MCF 10A (cell line): ENCODE data around the gene ARHGEF4. TPM values are rescaled to one million over a fixed set of nuclear protein-coding genes. Genes with fewer than 3 reads are reported as not detected.

ENCODE experiments used
- BruUV-seq: library from RNA; stranded (reverse); fragments of 400-500 nt; replicated peaks from 2 replicates; lab custom pipeline; 2021; lab: Mats Ljungman, UMichigan
- CTCF ChIA-PET: fragments of 300-600 bp; sonication (Branson Sonifier 250); formaldehyde crosslinking; extraction: SDS; loops from one replicate; lab custom pipeline; 2021; ENCODE audit warnings: antibody characterized with exemption, inconsistent platforms; lab: Yijun Ruan, JAX
- POLR2A ChIA-PET: fragments of 300-600, 350-650 bp; sonication (Branson Sonifier 250); formaldehyde crosslinking; extraction: SDS; loops from one replicate; lab custom pipeline; 2020; ENCODE audit warnings: antibody characterized with exemption, inconsistent platforms; lab: Yijun Ruan, JAX
- DNase-seq: peaks from one replicate; pipeline ENCODE4 v3.0.0-alpha.2; 2018; ENCODE audit not compliant: unreplicated experiment
- H3K27ac Mint-ChIP-seq: one replicate; pipeline ENCODE4 v1.8.0; 2022; ENCODE audit warnings: mild to moderate bottlenecking, low read depth, mixed read lengths; ENCODE audit not compliant: unreplicated experiment
- H3K27me3 Mint-ChIP-seq: one replicate; pipeline ENCODE4 v1.8.0; 2022; ENCODE audit warnings: mixed read lengths; ENCODE audit not compliant: insufficient read depth, unreplicated experiment
- H3K36me3 Mint-ChIP-seq: one replicate; pipeline ENCODE4 v1.8.0; 2022; ENCODE audit warnings: mild to moderate bottlenecking, moderate library complexity, mixed read lengths; ENCODE audit not compliant: insufficient read depth, unreplicated experiment
- H3K4me1 Mint-ChIP-seq: one replicate; pipeline ENCODE4 v1.8.0; 2022; ENCODE audit warnings: mixed read lengths; ENCODE audit not compliant: insufficient read depth, unreplicated experiment
- H3K4me3 Mint-ChIP-seq: one replicate; pipeline ENCODE4 v1.8.0; 2022; ENCODE audit warnings: mild to moderate bottlenecking, moderate library complexity, mixed read lengths; ENCODE audit not compliant: unreplicated experiment
- H3K9me3 Mint-ChIP-seq: one replicate; pipeline ENCODE4 v1.8.0; 2022; ENCODE audit warnings: mixed read lengths; ENCODE audit not compliant: unreplicated experiment
- CTCF ChIP-seq: fragments of 200-600 bp; IDR thresholded peaks from one replicate; pipeline ENCODE4 v1.8.0; 2022; ENCODE audit warnings: antibody characterized with exemption, mild to moderate bottlenecking; ENCODE audit not compliant: unreplicated experiment
- intact Hi-C: fragments of 100-400 bp; cut with micrococcal nuclease; formaldehyde crosslinking; loops from 2 replicates; pipeline ENCODE4 v1.14.1; 2022
- total RNA-seq: library from RNA; stranded (reverse); gene quantifications from 2 replicates; pipeline ENCODE4 v1.2.3, GENCODE V29; 2022

The ARHGEF4 gene
- total RNA-seq, 1 experiment from 2014 or later = 52.0 TPM

GRCh38 chr2:130949954-130950353 is 113.2 kb downstream of the ARHGEF4 start:
- intact Hi-C loops = no loop called here
- Mint-ChIP-seq H3K36me3 (peaks cover 39% of the 10 kb centered on the region), H3K9me3 (peaks cover 5% of the 10 kb centered on the region), H3K27me3 (no peaks in the 10 kb centered on the region), H3K4me1 (no peaks in the 10 kb centered on the region), H3K27ac (no peak overlapping the region), H3K4me3 (no peak overlapping the region)
- TF ChIP-seq CTCF = no peak
- DNase-seq = peak; percentile 25
- CTCF ChIA-PET = interaction anchor here (0.7 to 1.4 kb wide), 4 partner anchors 77 to 153 kb away, joined by 3 to 4 read pairs (median 4); no protein-coding TSS in a partner anchor
- POLR2A ChIA-PET = no interaction called here
- BruUV-seq = no TSS peak

- peaks cover 8% of the 10 kb centered on the region for H3K9me3 Mint-ChIP-seq
- CTCF ChIA-PET = interaction anchor here (0.6 to 1.4 kb wide), 4 partner anchors 60 to 153 kb away, joined by 3 to 8 read pairs (median 4); no protein-coding TSS in a partner anchor
Measured at GRCh38 chr2:130951018-130951417, 114.3 kb downstream of the ARHGEF4 start.

GRCh38 chr2:130954873-130955272 is 118.2 kb downstream of the ARHGEF4 start:
- no peak for TF ChIP-seq CTCF
- no peaks in the 10 kb centered on the region for H3K4me1 Mint-ChIP-seq
- BruUV-seq = no TSS peak
- DNase-seq = no peak
- H3K27ac Mint-ChIP-seq = no peak overlapping the region
- H3K36me3 Mint-ChIP-seq = peaks cover 10% of the 10 kb centered on the region
- no peak overlapping the region for H3K4me3 Mint-ChIP-seq
- POLR2A ChIA-PET = no interaction called here
- intact Hi-C loops = no loop called here
- CTCF ChIA-PET = interaction anchor here (1.0 to 1.1 kb wide), 2 partner anchors 34 to 81 kb away, joined by 3 to 4 read pairs; no protein-coding TSS in a partner anchor
- peaks cover 8% of the 10 kb centered on the region for H3K9me3 Mint-ChIP-seq
- H3K27me3 Mint-ChIP-seq = no peaks in the 10 kb centered on the region

More at GRCh38 chr2:130951018-130951417, 114.3 kb downstream of the ARHGEF4 start:
- no peak for DNase-seq
- no peaks in the 10 kb centered on the region for H3K4me1 Mint-ChIP-seq
- POLR2A ChIA-PET = interaction anchor here (0.6 to 0.7 kb wide), 2 partner anchors 17 to 64 kb away, joined by 3 read pairs; no protein-coding TSS in a partner anchor
- H3K27ac Mint-ChIP-seq = no peak overlapping the region
- no TSS peak for BruUV-seq
- no peaks in the 10 kb centered on the region for H3K27me3 Mint-ChIP-seq
- TF ChIP-seq CTCF = no peak
- no peak overlapping the region for H3K4me3 Mint-ChIP-seq
- H3K36me3 Mint-ChIP-seq = peaks cover 39% of the 10 kb centered on the region
- intact Hi-C loops = no loop called here

GRCh38 chr2:130957915-130958314 is 121.2 kb downstream of the ARHGEF4 start:
- TF ChIP-seq CTCF = no peak
- ChIA-PET POLR2A (no interaction called here), CTCF (no interaction called here)
- Mint-ChIP-seq H3K4me3 (no peak overlapping the region), H3K4me1 (no peaks in the 10 kb centered on the region), H3K27ac (no peak overlapping the region), H3K36me3 (no peaks in the 10 kb centered on the region), H3K27me3 (no peaks in the 10 kb centered on the region), H3K9me3 (peaks cover 8% of the 10 kb centered on the region)
- DNase-seq = no peak
- intact Hi-C loops = no loop called here
- no TSS peak for BruUV-seq
